Measurements from ENCODE around the gene BEND2. TPM values are rescaled to one million over a fixed set of nuclear protein-coding genes. Genes with fewer than 3 reads are reported as not detected.

Gene BEND2
- total RNA-seq = not detected in 2 replicates

DNA sequence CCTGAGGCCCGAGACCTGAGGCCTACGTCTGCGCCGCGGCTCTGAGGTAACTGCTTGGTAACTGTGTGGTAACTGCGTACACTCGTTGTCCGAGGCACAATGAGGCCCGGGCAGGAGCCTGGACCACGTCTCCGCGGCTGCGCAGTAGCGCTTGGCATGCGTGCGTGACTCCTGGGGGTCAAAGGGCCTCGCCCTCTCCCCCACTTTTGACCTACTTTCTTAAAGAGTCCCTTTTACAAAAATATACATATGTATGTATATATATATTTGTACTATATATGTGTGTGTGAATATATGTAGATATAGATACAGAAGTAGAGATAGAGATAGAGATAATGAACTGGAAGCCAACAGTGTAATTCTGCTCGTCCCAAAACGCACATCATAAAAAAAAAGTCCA, at the start of gene BEND2:
BEND2 (minus strand) TSS at position 101 of the 400 bp plus-strand sequence. CDS start 136 bp downstream, outside the sequence.

Other genes starting within 250 kb of the BEND2 start
- gene SCML2, start 133.8 kb upstream of the BEND2 start, total RNA-seq = 0.54 and 1.2 TPM in 2 replicates
- gene CDKL5, start 204.7 kb upstream of the BEND2 start, total RNA-seq = 2.5 and 2.7 TPM in 2 replicates